ENCODE data around the gene DEDD.
A peak's percentile ranks its signal among the peaks of the same experiment; 100 is the strongest.

The DEDD gene

DNA sequence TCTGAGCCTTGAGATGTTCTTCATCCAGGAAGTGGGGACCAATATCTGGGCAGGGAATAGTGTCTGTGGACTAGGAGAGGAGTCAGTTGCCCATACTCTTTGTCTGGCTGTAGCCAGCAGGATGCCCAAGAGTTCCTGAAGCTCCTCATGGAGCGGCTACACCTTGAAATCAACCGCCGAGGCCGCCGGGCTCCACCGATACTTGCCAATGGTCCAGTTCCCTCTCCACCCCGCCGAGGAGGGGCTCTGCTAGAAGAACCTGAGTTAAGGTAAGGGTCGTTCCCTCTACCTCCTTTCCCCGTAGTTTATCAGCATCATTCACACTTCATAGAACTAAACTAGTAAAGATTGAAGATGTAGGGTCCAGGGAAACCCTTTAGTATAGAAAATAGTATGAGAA, 30.3 kb upstream of the DEDD start:
- no peak for DNase-seq

- DNase-seq, result no peak
Measured at GRCh38 chr1:161162052-161162451, 29.6 kb upstream of the DEDD start.

DNA sequence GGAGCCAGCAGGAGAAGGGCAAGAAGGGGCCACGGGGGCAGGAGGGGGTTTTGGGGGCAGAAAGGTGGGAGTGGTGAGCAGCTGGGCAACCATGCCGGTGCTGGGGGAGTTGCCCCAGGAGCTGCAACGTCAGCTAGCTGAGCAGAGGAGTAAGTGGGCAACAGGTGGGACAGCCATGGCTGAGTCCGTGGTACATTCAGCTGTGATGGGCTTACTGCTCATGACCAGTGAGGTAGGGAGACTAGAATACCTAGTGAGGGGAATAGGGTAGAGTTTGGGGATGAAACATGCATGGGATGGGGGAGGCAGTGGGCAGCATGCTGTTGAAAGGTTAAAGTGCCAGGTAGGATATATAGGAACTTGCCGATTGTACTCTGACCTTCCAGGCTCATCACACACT, 29.2 kb upstream of the DEDD start:
- no peak for DNase-seq

DNA sequence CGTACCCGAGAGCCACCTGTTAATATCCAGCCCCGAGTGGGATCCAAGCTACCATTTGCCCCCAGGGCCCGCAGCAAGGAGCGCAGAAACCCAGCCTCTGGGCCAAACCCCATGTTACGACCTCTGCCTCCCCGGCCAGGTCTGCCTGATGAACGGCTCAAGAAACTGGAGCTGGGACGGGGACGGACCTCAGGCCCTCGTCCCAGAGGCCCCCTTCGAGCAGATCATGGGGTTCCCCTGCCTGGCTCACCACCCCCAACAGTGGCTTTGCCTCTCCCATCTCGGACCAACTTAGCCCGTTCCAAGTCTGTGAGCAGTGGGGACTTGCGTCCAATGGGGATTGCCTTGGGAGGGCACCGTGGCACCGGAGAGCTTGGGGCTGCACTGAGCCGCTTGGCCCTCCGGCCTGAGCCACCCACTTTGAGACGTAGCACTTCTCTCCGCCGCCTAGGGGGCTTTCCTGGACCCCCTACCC, 28.2 kb upstream of the DEDD start:
- DNase-seq, result no peak

- no peak for DNase-seq
Measured at GRCh38 chr1:161159913-161160243, 27.4 kb upstream of the DEDD start.

DNA sequence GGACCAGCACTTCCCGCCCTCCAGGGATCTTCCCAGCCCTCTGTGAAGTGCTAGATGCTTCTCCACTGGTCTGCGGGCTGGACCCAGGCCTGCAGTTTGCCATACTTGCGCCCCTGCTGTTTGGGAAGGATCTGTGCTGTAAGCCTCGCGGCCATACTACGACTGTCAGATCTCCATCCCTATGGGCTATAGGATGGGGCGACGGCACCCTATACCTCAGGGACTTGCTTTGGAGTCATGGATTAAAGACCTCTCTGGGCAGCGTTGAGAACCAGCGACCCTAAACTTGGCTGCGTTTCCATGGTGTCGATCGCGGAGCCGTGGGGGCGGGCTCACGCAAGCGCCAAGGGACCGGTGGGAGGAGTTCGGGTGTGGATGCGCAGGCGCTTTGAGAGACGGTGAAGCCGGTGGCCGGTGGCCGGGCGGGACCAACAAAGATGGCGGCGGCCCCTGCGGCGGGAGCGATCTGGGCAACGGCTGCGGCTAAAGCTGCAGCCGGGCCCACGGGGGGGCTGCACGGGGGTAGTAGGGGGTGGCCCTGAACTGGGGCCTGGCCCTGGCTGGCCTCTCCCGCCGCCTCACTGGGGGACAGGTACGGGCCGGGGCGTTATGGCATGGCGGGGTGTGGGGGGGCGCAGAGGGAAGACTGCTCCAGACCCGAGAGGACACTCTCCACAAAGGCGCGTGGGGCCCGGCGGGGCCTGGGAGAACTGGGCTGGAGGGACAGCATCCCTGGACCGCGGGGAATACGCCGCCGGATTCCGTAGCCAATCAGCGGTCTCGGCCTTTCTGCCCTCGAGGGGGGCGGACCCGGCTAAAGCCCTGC, 26.8 kb upstream of the DEDD start, which contains the start of gene USP21:
TSS of gene USP21 (plus strand) at position 414 of the 826 bp plus-strand sequence. CDS start 1,141 bp downstream, outside the sequence.
- DNase-seq, result peak; percentile 93

DNA sequence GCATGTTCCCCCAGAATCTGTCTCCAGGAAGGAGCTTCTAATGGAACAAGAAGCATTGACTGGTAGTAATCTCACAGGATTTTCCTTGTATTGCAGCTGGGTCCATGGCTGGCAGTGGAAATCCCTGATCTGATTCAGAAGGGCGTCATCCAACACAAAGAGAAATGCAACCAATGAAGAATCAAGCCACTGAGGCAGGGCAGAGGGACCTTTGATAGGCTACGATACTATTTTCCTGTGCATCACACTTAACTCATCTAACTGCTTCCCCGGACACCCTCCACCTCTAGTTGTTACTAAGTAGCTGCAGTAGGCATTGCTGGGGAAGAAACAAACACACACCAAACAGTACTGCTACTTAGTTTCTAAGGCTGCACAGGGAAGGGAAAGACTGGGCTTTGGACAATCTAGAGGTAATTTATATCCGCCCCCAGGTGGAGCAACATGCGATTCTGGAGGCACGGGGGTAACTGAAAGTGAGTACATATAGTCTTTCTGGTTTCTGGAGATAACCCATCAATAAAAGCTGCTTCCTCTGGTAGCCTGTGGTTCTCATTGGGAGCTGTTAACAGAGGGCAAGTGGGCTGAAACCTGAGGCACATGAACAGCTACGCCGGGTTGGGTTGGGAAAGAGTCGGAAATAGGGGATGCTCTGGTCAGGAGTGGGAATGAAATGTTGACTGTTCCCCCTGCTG, 26.0 kb upstream of the DEDD start:
- no peak for DNase-seq

DNA sequence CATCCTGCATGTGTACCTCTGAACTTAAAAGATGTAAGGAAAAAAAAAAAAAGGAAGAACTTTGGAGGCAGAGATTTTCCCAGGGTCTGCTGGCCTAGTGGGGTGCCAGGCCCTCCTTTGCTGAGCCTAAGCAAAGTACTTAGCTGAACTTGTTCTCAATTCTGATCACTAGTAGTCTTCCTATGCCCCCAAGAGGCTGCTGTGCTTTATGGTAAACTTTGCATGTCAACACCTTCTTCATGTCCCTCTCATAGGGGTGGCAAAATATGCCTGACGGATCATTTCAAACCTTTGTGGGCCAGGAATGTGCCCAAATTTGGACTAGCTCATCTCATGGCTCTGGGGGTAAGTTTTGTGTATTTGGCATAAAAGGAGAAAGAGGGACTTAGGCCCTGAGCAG, 25.4 kb upstream of the DEDD start:
- no peak for DNase-seq

DNA sequence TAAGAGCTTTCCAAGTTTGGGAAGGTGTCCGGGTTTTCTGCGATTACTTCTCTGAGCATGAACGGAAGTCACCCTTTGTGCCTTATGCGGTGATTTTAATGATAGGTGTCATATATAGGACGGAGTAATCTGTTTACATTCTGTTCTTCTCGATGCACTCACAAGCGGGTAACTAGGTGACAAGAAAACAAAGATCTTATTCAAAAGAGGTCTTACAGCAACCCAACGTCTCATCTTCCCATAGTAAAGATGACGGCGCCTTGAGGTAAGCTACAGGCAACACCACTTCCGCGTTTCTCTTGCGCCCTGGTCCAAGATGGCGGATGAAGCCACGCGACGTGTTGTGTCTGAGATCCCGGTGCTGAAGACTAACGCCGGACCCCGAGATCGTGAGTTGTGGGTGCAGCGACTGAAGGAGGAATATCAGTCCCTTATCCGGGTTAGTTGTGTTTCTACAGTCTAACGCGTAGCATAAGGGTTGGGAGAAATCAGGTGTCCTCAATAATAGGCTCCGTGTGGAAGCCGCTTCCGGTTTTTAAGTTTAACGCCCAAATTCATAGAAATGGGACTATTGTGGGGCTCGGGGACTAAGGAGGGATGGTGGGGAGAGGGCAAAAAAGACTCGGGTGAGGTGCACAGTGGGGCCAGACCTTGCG, 21.3 kb upstream of the DEDD start, which contains the start of gene UFC1:
TSS of gene UFC1 (plus strand) at position 297 of the 656 bp plus-strand sequence. CDS start at position 317, 20 bp downstream.
- peak; percentile 83 for DNase-seq

DNA sequence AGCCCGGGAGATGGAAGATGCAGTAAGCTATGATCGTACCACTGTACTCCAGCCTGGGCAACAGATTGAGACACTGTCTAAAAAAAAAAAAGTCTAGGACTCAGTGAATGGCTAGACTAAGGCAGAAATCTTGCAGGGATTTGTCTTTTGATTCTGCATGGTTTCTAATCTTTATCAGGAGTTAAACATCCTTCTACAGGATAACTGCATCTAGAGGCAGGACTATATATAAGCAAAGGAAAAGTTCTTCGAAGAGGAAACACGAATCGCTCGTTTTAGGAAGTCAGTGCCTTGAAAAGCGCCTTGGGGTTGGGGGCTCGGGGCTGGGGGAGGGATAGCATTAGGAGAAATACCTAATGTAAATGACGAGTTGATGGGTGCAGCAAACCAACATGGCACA, 20.7 kb upstream of the DEDD start:
- DNase-seq, result no peak

- no peak for DNase-seq
Measured at GRCh38 chr1:161145832-161146231, 13.4 kb upstream of the DEDD start.

DNA sequence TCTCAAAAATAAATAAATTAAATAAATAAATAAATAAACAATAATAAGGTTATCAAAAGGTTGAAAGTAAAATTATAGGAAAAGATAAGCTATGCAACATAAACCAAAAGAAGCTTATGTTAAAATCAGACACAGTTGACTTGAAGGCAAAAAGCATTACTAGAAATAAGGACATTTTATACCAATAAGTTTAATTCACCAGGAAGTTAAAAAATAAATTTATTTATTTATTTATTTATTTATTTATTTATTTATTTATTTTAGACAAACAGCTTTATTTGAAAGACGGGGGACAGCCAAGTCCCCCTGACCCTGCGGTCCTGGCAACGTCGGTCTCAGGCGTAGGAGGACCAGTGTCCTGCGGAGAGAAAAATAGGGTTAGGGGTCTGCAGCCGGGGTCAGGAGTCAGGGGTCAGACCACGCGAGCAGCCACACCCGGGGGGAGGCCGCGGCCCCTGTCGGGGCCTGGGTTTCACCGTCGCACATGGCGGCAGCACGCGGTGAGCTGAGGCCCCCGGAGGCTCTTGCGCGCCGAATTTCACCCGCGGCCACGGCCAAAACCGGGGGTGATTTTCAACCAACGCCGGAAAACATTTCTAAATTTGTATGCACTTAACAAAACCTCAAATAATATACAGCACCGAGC, 8.4 kb upstream of the DEDD start:
- DNase-seq, result no peak

DNA sequence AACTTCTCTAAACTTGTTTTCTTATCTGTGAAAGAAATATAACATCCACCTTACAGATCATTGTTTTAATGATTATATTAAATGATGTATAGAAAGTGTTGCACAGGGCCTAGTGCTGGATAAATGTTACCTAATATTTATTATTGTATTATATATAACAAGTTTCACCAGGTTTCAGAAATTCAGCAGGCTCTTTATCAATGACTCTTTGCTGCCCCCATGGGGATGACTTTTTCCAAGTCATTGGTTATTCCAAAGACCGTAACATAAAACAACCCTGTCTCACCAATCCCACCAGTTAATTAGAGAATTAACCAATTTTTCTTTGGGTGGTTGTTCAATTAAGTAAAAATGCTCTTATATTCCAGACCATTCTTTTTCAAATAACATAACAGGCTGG, 7.3 kb upstream of the DEDD start:
- DNase-seq, result peak; percentile 33

- no peak for DNase-seq
Measured at GRCh38 chr1:161138431-161138830, 6.0 kb upstream of the DEDD start.

GRCh38 chr1:161137881-161138280, 5.4 kb upstream of the DEDD start:
- DNase-seq, result no peak

- no peak for DNase-seq
Measured at GRCh38 chr1:161133220-161133740, 813 bp upstream of the DEDD start.

- no peak for DNase-seq
Measured at GRCh38 chr1:161131523-161132409, 701 bp downstream of the DEDD start.

- DNase-seq, result no peak
Measured at GRCh38 chr1:161130266-161130665, 2.2 kb downstream of the DEDD start.

DNA sequence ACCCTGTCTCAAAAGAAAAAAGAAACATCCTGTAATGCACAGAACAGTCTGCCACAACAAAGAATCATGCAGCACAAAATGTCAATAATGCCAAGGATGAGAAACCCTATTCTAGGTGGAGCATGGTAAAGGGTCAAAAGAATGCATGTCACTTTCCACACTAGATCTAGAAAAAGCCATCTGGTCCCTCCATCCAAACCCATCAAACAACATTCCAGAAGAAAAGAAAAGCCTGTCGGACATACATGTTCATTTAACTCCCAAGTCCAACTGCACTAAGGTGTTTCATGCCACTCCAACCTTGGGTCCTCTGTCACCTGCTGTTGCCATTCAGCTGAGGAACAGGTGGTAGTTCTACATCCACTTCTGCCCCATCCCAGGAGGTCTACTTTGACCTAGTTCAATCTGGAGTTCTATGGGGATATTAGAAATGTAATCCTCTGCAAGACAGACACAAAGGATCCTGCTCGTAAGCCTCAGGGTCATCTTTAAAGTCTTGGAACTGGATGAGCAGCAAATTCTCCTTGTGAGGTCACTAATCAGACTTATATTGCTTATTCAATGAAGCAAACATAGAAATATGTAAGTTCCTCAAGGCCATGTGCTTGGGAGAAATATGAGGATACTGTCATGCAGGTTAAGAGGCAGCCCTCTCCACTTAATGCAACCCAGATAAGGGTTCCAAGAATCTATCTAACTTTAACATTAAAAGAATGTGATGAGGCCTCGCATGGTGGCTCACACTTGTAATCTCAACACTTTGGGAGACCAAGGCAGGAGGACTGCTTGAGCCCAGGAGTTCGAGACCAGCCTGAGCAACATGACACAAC, 3.7 kb downstream of the DEDD start:
- no peak for DNase-seq

GRCh38 chr1:161127649-161128048, 4.8 kb downstream of the DEDD start:
- DNase-seq, result no peak

GRCh38 chr1:161122967-161123366, 9.5 kb downstream of the DEDD start:
- DNase-seq, result no peak

Measured in activated naive CD4-positive, alpha-beta T cell treated with Interleukin-2 at 50 U/mL for 16 hours (primary cell).